Osteocyte (in vitro differentiated cells): ENCODE results near the gene TBC1D1. TPM values are rescaled to one million over a fixed set of nuclear protein-coding genes. Genes with fewer than 3 reads are reported as not detected.

Source experiments
- DNase-seq: peaks from one replicate; pipeline ENCODE4 v3.0.0; 2021; ENCODE audit warnings: mixed read lengths; ENCODE audit not compliant: unreplicated experiment; ENCODE audit errors: extremely low spot score
- H3K27ac Mint-ChIP-seq: one replicate; pipeline ENCODE4 v1.8.0; 2021; ENCODE audit warnings: mild to moderate bottlenecking, mixed read lengths; ENCODE audit not compliant: unreplicated experiment
- H3K27me3 Mint-ChIP-seq: one replicate; pipeline ENCODE4 v1.8.0; 2021; ENCODE audit warnings: mixed read lengths; ENCODE audit not compliant: unreplicated experiment
- H3K36me3 Mint-ChIP-seq: one replicate; pipeline ENCODE4 v1.8.0; 2021; ENCODE audit warnings: mixed read lengths; ENCODE audit not compliant: unreplicated experiment
- H3K4me1 Mint-ChIP-seq: one replicate; pipeline ENCODE4 v1.8.0; 2021; ENCODE audit warnings: mixed read lengths; ENCODE audit not compliant: unreplicated experiment
- H3K4me3 Mint-ChIP-seq: one replicate; pipeline ENCODE4 v1.8.0; 2021; ENCODE audit warnings: mild to moderate bottlenecking, moderate library complexity, mixed read lengths; ENCODE audit not compliant: unreplicated experiment
- H3K9me3 Mint-ChIP-seq: one replicate; pipeline ENCODE4 v1.8.0; 2021; ENCODE audit warnings: mixed read lengths; ENCODE audit not compliant: unreplicated experiment
- total RNA-seq: library from RNA; stranded (reverse); gene quantifications from 2 replicates; pipeline ENCODE4 v1.2.1, GENCODE V29; 2021
- TF ChIP-seq, protein P1 (sequence below): fragments of 200-600 bp; sonication (generic); IDR thresholded peaks from 2 replicates; pipeline ENCODE4 v1.5.0; 2021; ENCODE audit warnings: antibody characterized with exemption, mild to moderate bottlenecking, moderate library complexity

The TBC1D1 gene
- total RNA-seq, 1 donor from 2014 or later: 46.2 TPM

DNA sequence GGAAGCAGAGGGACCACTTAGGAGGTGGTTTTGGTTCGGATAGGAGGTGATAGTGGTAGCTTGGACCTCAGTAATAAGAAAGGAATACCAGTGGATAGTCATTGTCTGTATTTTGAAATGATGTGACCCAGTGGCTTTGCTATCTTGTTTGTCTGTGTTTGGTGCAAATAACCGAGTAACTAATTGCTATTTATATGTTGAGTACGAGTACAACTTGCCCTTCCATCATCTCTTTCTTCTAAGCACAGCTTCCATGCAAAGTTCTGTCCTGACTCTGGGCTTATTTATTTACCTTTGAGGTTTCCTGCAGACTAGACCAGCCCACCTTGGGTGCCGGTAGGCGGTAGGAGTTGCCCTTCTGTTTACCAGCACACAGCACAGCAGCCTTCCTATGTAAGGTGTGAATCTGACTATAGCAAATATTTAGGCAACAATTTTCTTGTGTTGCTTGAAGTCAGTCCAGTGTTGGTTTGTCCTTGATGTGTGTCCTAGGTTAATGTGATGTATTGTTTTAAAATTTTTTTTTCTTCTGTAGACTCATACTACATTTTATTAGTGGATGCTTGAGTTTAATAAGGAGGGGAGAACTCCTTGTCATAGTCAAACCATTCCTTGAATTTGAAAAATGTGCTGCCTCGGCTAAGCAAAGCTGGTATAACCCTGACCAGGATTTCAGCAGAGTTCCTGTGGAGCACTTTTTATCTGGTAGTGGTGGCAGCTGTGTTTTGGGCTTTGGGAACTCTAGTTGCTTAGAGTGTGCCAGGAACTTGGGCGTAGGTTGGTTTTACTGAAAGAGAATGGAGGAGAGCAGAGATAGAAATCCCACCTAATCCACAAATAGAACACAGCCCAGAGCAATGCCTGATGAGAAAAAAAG, 91.2 kb downstream of the TBC1D1 start:
- DNase-seq: no peak

DNA sequence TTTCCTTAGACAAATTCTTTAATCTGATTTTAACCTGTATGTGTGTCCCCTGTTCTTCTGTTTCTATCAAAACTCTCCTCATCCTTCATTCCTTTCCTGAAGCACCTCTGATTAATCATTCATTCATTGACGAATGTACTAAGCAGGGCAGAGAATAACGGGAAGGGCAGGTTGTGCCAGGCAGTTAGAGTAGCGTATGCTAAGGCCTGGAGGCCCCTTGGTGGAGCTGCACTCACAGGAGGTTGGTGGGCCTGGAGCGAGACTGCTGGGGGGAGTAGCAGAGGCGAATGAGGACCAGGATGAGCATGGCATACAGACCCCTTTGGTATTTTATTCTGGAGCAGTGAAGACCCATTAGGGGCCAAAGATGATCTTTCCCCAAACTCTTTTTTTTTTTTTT, 91.9 kb downstream of the TBC1D1 start:
- no peaks in the 10 kb centered on the region for H3K36me3 Mint-ChIP-seq
- H3K4me3 Mint-ChIP-seq: no peak overlapping the region
- TF ChIP-seq, protein P1, sequence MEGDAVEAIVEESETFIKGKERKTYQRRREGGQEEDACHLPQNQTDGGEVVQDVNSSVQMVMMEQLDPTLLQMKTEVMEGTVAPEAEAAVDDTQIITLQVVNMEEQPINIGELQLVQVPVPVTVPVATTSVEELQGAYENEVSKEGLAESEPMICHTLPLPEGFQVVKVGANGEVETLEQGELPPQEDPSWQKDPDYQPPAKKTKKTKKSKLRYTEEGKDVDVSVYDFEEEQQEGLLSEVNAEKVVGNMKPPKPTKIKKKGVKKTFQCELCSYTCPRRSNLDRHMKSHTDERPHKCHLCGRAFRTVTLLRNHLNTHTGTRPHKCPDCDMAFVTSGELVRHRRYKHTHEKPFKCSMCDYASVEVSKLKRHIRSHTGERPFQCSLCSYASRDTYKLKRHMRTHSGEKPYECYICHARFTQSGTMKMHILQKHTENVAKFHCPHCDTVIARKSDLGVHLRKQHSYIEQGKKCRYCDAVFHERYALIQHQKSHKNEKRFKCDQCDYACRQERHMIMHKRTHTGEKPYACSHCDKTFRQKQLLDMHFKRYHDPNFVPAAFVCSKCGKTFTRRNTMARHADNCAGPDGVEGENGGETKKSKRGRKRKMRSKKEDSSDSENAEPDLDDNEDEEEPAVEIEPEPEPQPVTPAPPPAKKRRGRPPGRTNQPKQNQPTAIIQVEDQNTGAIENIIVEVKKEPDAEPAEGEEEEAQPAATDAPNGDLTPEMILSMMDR: no peak
- H3K9me3 Mint-ChIP-seq: no peaks in the 10 kb centered on the region
- no peak for DNase-seq
- H3K27me3 Mint-ChIP-seq: no peaks in the 10 kb centered on the region
- H3K4me1 Mint-ChIP-seq: peaks cover 36% of the 10 kb centered on the region
- H3K27ac Mint-ChIP-seq: peak overlapping the region; percentile 20

More for the DNA sequence above, 91.2 kb downstream of the TBC1D1 start:
- Mint-ChIP-seq H3K4me1 (peaks cover 36% of the 10 kb centered on the region), H3K9me3 (no peaks in the 10 kb centered on the region), H3K27ac (peak overlapping the region; percentile 33), H3K36me3 (no peaks in the 10 kb centered on the region), H3K4me3 (no peak overlapping the region), H3K27me3 (no peaks in the 10 kb centered on the region)
- TF ChIP-seq, protein P1: no peak

DNA sequence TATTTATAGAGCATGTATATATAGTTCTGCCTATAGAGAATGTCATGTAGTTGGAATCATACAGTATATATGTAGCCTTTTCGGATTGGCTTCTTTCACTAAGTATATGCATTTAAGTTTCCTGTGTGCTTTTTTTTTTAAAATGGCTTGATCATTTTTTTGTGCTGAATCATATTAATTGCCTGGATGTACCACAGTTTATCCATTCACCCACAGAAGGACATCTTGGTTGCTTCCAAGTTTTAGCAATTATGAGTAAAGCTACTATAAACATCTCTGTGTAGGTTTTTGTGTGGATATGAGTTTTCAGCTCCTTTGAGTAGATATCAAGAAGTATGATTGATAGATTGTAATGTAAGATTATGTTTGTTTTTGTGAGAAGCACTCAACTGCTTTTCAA, 93.1 kb downstream of the TBC1D1 start:
- no peak for DNase-seq
- Mint-ChIP-seq H3K27ac (no peak overlapping the region), H3K4me3 (no peak overlapping the region), H3K36me3 (no peaks in the 10 kb centered on the region), H3K27me3 (no peaks in the 10 kb centered on the region), H3K9me3 (no peaks in the 10 kb centered on the region), H3K4me1 (peaks cover 28% of the 10 kb centered on the region)
- TF ChIP-seq, protein P1: no peak

GRCh38 chr4:37985730-37986275, 94.9 kb downstream of the TBC1D1 start:
- no peaks in the 10 kb centered on the region for H3K9me3 Mint-ChIP-seq
- H3K27ac Mint-ChIP-seq: no peak overlapping the region
- H3K36me3 Mint-ChIP-seq: no peaks in the 10 kb centered on the region
- no peak overlapping the region for H3K4me3 Mint-ChIP-seq
- H3K4me1 Mint-ChIP-seq: peaks cover 32% of the 10 kb centered on the region
- DNase-seq: no peak
- H3K27me3 Mint-ChIP-seq: no peaks in the 10 kb centered on the region
- TF ChIP-seq, protein P1: no peak

DNA sequence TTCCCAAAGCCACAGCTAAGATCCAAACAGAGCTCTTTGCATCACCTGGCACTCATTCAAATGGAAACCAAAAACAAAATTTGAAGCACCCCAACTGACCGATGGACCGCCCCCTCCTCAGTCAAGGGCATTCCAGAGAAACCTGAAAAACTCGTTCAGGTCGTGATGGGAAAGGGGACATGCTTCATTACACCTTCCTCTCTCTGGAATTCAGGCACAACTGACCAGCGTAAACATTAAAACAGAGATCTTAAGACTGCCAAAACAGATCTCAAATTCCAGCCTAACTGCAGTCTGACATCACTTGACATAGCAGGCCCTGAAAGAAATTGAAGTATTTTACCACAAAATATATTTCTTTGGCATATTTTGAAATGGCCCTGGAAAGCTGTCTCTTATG, 97.8 kb downstream of the TBC1D1 start:
- TF ChIP-seq, protein P1: no peak
- Mint-ChIP-seq H3K4me3 (no peak overlapping the region), H3K4me1 (peaks cover 13% of the 10 kb centered on the region), H3K36me3 (no peaks in the 10 kb centered on the region), H3K27ac (no peak overlapping the region), H3K9me3 (no peaks in the 10 kb centered on the region), H3K27me3 (no peaks in the 10 kb centered on the region)
- no peak for DNase-seq
